DOHH2 (cell line): ENCODE data around the gene MCUR1.

ENCODE experiments used
- H3F3A ChIP-seq: fragments of 200-600 bp; sonication (generic), shearing (Covaris generic); 2 replicates; pipeline ENCODE4 v1.6.0; 2016; ENCODE audit warnings: antibody characterized with exemption, mild to moderate bottlenecking; ENCODE audit not compliant: control insufficient read depth, insufficient read depth
- H3K27ac ChIP-seq: fragments of 200-600 bp; sonication (generic); 2 replicates; pipeline ENCODE4 v1.5.1; 2014; ENCODE audit warnings: low read depth, mild to moderate bottlenecking, low read length, moderate library complexity
- H3K27me3 ChIP-seq: fragments of 200-600 bp; sonication (generic); 2 replicates; pipeline ENCODE4 v1.6.1; 2014; ENCODE audit warnings: mild to moderate bottlenecking, low read length, mixed read lengths; ENCODE audit not compliant: control insufficient read depth
- H3K36me3 ChIP-seq: fragments of 200-600 bp; sonication (generic); 2 replicates; pipeline ENCODE4 v1.6.1; 2014; ENCODE audit warnings: mild to moderate bottlenecking, low read length, moderate library complexity, mixed read lengths; ENCODE audit not compliant: control insufficient read depth
- H3K4me1 ChIP-seq: fragments of 200-600 bp; sonication (generic); 2 replicates; pipeline ENCODE4 v1.6.1; 2014; ENCODE audit warnings: mild to moderate bottlenecking, low read length, mixed read lengths; ENCODE audit not compliant: control insufficient read depth
- H3K4me2 ChIP-seq: fragments of 200-600 bp; sonication (generic); 2 replicates; pipeline ENCODE4 v1.6.0; 2014; ENCODE audit warnings: mild to moderate bottlenecking, low read length, moderate library complexity
- H3K4me3 ChIP-seq: fragments of 200-600 bp; sonication (generic); 2 replicates; pipeline ENCODE4 v1.5.1; 2014; ENCODE audit warnings: mild to moderate bottlenecking, low read length, mixed read lengths
- H3K79me2 ChIP-seq: fragments of 200-600 bp; sonication (generic); 2 replicates; pipeline ENCODE4 v1.6.1; 2014; ENCODE audit warnings: mild to moderate bottlenecking, low read length, mixed read lengths; ENCODE audit not compliant: control insufficient read depth
- H3K9me2 ChIP-seq: fragments of 200-600 bp; sonication (generic); replicated peaks from 2 replicates; pipeline ENCODE4 v1.6.1; 2014; ENCODE audit warnings: mild to moderate bottlenecking, low read length, mixed read lengths; ENCODE audit not compliant: control insufficient read depth
- H3K9me3 ChIP-seq: fragments of 200-600 bp; sonication (generic); 2 replicates; pipeline ENCODE4 v1.6.1; 2014; ENCODE audit warnings: antibody characterized with exemption, low read length, mixed read lengths; ENCODE audit not compliant: control insufficient read depth, insufficient read depth
- H4K20me1 ChIP-seq: fragments of 200-600 bp; sonication (generic); 2 replicates; pipeline ENCODE4 v1.6.0; 2014; ENCODE audit warnings: low read depth, mild to moderate bottlenecking, antibody characterized with exemption, low read length, moderate library complexity; ENCODE audit not compliant: control insufficient read depth, insufficient read depth
- CTCF ChIP-seq: fragments of 200-600 bp; sonication (generic); IDR thresholded peaks from one replicate; pipeline ENCODE4 v1.5.1; 2014; ENCODE audit warnings: antibody characterized with exemption, mild to moderate bottlenecking, low read depth, low read length; ENCODE audit not compliant: poor library complexity, severe bottlenecking
- EZH2phosphoT487 ChIP-seq: fragments of 200-600 bp; sonication (generic); IDR thresholded peaks from 2 replicates; pipeline ENCODE4 v1.6.1; 2017; ENCODE audit warnings: borderline replicate concordance, mild to moderate bottlenecking, antibody characterized with exemption, low read length, moderate library complexity, mixed read lengths

Gene MCUR1

GRCh38 chr6:13743736-13744127, 70.6 kb downstream of the MCUR1 start:
- Histone ChIP-seq H3K9me3 (no peaks in the 10 kb centered on the region), H3K79me2 (no peaks in the 10 kb centered on the region), H3K9me2 (no peaks in the 10 kb centered on the region), H3K36me3 (no peaks in the 10 kb centered on the region), H3F3A (no peaks in the 10 kb centered on the region), H3K27me3 (no peaks in the 10 kb centered on the region), H4K20me1 (no peaks in the 10 kb centered on the region), H3K27ac (no peak overlapping the region), H3K4me3 (no peak overlapping the region), H3K4me2 (no peak overlapping the region), H3K4me1 (peaks cover 6% of the 10 kb centered on the region; the same call in 1 of the 2 replicates)
- no peak for TF ChIP-seq EZH2phosphoT487
- no peak for TF ChIP-seq CTCF

GRCh38 chr6:13742961-13743735, 71.2 kb downstream of the MCUR1 start:
- no peaks in the 10 kb centered on the region for H3K79me2 ChIP-seq
- H3F3A ChIP-seq = no peaks in the 10 kb centered on the region
- no peaks in the 10 kb centered on the region for H3K36me3 ChIP-seq
- no peak overlapping the region for H3K4me2 ChIP-seq
- H3K4me1 ChIP-seq = peaks cover 6% of the 10 kb centered on the region; the same call in 1 of the 2 replicates
- H3K9me2 ChIP-seq = no peaks in the 10 kb centered on the region
- no peaks in the 10 kb centered on the region for H3K27me3 ChIP-seq
- H3K27ac ChIP-seq = no peak overlapping the region
- H3K9me3 ChIP-seq = no peaks in the 10 kb centered on the region
- no peak overlapping the region for H3K4me3 ChIP-seq
- no peaks in the 10 kb centered on the region for H4K20me1 ChIP-seq
- no peak for TF ChIP-seq CTCF
- no peak for TF ChIP-seq EZH2phosphoT487

- TF ChIP-seq EZH2phosphoT487 (no peak), CTCF (no peak)
- no peaks in the 10 kb centered on the region for H3K79me2 ChIP-seq
- no peaks in the 10 kb centered on the region for H4K20me1 ChIP-seq
- H3K27ac ChIP-seq = no peak overlapping the region
- H3K9me3 ChIP-seq = no peaks in the 10 kb centered on the region
- H3K4me2 ChIP-seq = no peak overlapping the region
- H3K4me3 ChIP-seq = no peak overlapping the region
- H3K27me3 ChIP-seq = no peaks in the 10 kb centered on the region
- no peaks in the 10 kb centered on the region for H3K36me3 ChIP-seq
- H3K4me1 ChIP-seq = no peaks in the 10 kb centered on the region
- H3K9me2 ChIP-seq = no peaks in the 10 kb centered on the region
- no peaks in the 10 kb centered on the region for H3F3A ChIP-seq
Measured at GRCh38 chr6:13741365-13741764, 73.0 kb downstream of the MCUR1 start.
